ENCODE measurements around the gene TSPAN15. TPM values are rescaled to one million over a fixed set of nuclear protein-coding genes. Genes with fewer than 3 reads are reported as not detected.

The TSPAN15 gene
- total and polyA plus RNA-seq, 2 of the 4 experiments (the other 2 are of a cell fraction), result 0.48 TPM; not detected in 1

GRCh38 chr10:69452676-69453415, 1.6 kb downstream of the TSPAN15 start:
- Histone ChIP-seq H4K91ac (ENCODE audit: insufficient read depth, low read depth, low read length) (no peak overlapping the region), H3K4ac (ENCODE audit: low read depth, low read length) (no peak overlapping the region), H3K4me2 (ENCODE audit: low read depth, low read length) (no peak overlapping the region), H3K79me1 (ENCODE audit: low read depth in 1 of 2, low read length in 2 of 2) (no peaks in the 10 kb centered on the region), H4K5ac (ENCODE audit: low read depth, low read length) (no peak overlapping the region), H3K27me3 (ENCODE audit: control insufficient read depth, insufficient read depth, low read length) (peaks cover 16% of the 10 kb centered on the region), H3K4me3 (ENCODE audit: insufficient read depth, low read depth, low read length) (no peak overlapping the region), H4K20me1 (ENCODE audit: insufficient read depth, low read length) (no peaks in the 10 kb centered on the region), H3K9me3 (ENCODE audit: control insufficient read depth, insufficient read depth, low read length) (no peaks in the 10 kb centered on the region), H3K9me1 (ENCODE audit: insufficient read depth, low read length) (peaks cover 4% of the 10 kb centered on the region), H2BK15ac (ENCODE audit: low read depth, low read length) (no peak overlapping the region), H3K27ac (ENCODE audit: insufficient read depth, low read length) (no peak overlapping the region), H2AK9ac (replicated peaks; ENCODE audit: low read depth, low read length, poor library complexity) (no peak overlapping the region), H2AK5ac (ENCODE audit: low read depth, low read length) (no peak overlapping the region), H3K18ac (ENCODE audit: low read depth, low read length) (no peak overlapping the region), H3K4me1 (ENCODE audit: control insufficient read depth, insufficient read depth, low read length) (peaks cover 3% of the 10 kb centered on the region), H3K56ac (ENCODE audit: extremely low read depth, insufficient read depth, low read length) (no peak overlapping the region), H3K9ac (ENCODE audit: low read depth, low read length) (no peak overlapping the region), H2AFZ (replicated peaks; ENCODE audit: low read length, poor library complexity) (no peak overlapping the region), H4K8ac (ENCODE audit: low read depth in 2 of 2, low read length in 2 of 2) (no peak overlapping the region), H2BK120ac (ENCODE audit: low read depth, low read length) (no peak overlapping the region), H2BK5ac (ENCODE audit: low read depth, low read length, poor library complexity, severe bottlenecking) (no peak overlapping the region), H2BK20ac (ENCODE audit: low read depth, low read length) (no peak overlapping the region), H3K14ac (replicated peaks; ENCODE audit: low read depth, low read length) (no peak overlapping the region), H3K23ac (ENCODE audit: low read depth, low read length) (no peak overlapping the region), H3K36me3 (ENCODE audit: control insufficient read depth, insufficient read depth, low read length) (no peaks in the 10 kb centered on the region)
- in situ Hi-C loops (cut with MboI; ENCODE audit: low sequenced_read_pairs) (no loop called here), dilution Hi-C loops (cut with HindIII; ENCODE audit: low sequenced_read_pairs, unreplicated experiment) (no loop called here), intact Hi-C loops (cut with micrococcal nuclease) (no loop called here)
- DNase-seq (no peak), ATAC-seq (ENCODE audit: low read depth) (no peak)
- WGBS, 2 experiments (ENCODE audit: extremely low coverage in 2 of 2, insufficient read length in 1 of 2), result no CpG with 5 or more reads among the region's 6 CpGs
- POLR2A ChIA-PET (ENCODE audit: unreplicated experiment), result no interaction called here
- BruUV-seq (replicated peaks), result no TSS peak
- TF ChIP-seq NFE2L2 (IDR thresholded peaks at IDR 0.05; ENCODE audit: low read depth, low read length), result no peak
- TF ChIP-seq BHLHE40 (IDR thresholded peaks at IDR 0.05; ENCODE audit: low read depth, low read length), result no peak
- TF ChIP-seq MAFK (IDR thresholded peaks at IDR 0.05; ENCODE audit: low read depth, low read length), result no peak
- TF ChIP-seq POLR2A (IDR thresholded peaks at IDR 0.05; ENCODE audit: low read depth, low read length), result no peak
- TF ChIP-seq CEBPB (IDR thresholded peaks at IDR 0.05; ENCODE audit: low read depth, low read length), result no peak
- TF ChIP-seq RCOR1 (IDR thresholded peaks at IDR 0.05; ENCODE audit: insufficient replicate concordance, low read length), result no peak
- no peak for TF ChIP-seq RFX5 (IDR thresholded peaks at IDR 0.05; ENCODE audit: low read depth, low read length)
- TF ChIP-seq CTCF (conservative IDR thresholded peaks at IDR 0.05; ENCODE audit: low read depth, low read length), result no peak
- no peak for TF ChIP-seq MXI1 (IDR thresholded peaks at IDR 0.05; ENCODE audit: borderline replicate concordance, low read depth, low read length)
- no peak for TF ChIP-seq MAZ (IDR thresholded peaks at IDR 0.05; ENCODE audit: borderline replicate concordance, low read depth, low read length)
- TF ChIP-seq RAD21 (IDR thresholded peaks at IDR 0.05; ENCODE audit: low read length), result no peak
- no peak for TF ChIP-seq FOS (IDR thresholded peaks at IDR 0.05; ENCODE audit: low read depth, low read length)
- TF ChIP-seq CHD1 (IDR thresholded peaks at IDR 0.05; ENCODE audit: low read depth, low read length), result no peak
- CTCF ChIA-PET, result no interaction called here
